Mucosa of descending colon (tissue), 3 donors: ENCODE data around the gene ARHGAP26. TPM values are rescaled to one million over a fixed set of nuclear protein-coding genes. Genes with fewer than 3 reads are reported as not detected.
A peak's percentile ranks its signal among the peaks of the same experiment; 100 is the strongest.

Experiments
- ATAC-seq: fragments of 200-7000 bp; cut with Tn5 transposase; one replicate; pipeline ENCODE4 v1.9.1; 2020; ENCODE audit warnings: mild to moderate bottlenecking, moderate library complexity
- DNase-seq, 3 donors: peaks; one replicate each; pipeline ENCODE4 v3.0.0-alpha.2; 2020
- H3K36me3 ChIP-seq: fragments of 200-600 bp; one replicate; pipeline ENCODE4 v1.8.0; 2021; ENCODE audit warnings: low read depth, mild to moderate bottlenecking
- H3K4me1 ChIP-seq: fragments of 200-600 bp; one replicate; pipeline ENCODE4 v1.8.0; 2021; ENCODE audit warnings: low read depth, mild to moderate bottlenecking
- H3K4me3 ChIP-seq: fragments of 200-600 bp; one replicate; pipeline ENCODE4 v1.8.0; 2021; ENCODE audit warnings: mild to moderate bottlenecking
- H3K9me3 ChIP-seq: fragments of 200-600 bp; one replicate; pipeline ENCODE4 v1.8.0; 2021; ENCODE audit warnings: mild to moderate bottlenecking
- intact Hi-C, 2 donors: fragments of 100-400 bp; cut with DNase I in 1 of 2; cut with micrococcal nuclease in 1 of 2; formaldehyde crosslinking; loops; one replicate each; pipeline versions ENCODE4 v1.11.0 to v1.11.1; 2022; cut with DNase I, micrococcal nuclease
- total RNA-seq, 3 donors: library from RNA; stranded (reverse); fragmentation: NEBNext Ultra II Directional in 2 of 3; extraction: Animal tissue kit (Norgen Biotek cat#: 25700) in 2 of 3; gene quantifications; one replicate each; pipeline versions ENCODE4 v1.2.1 to v1.2.4, GENCODE V29; 2021 to 2023
- TF ChIP-seq, protein P1 (sequence below): fragments of 200-600 bp; IDR thresholded peaks from one replicate; pipeline ENCODE4 v1.8.0; 2022; ENCODE audit warnings: antibody characterized with exemption, mild to moderate bottlenecking
- donor health status: DM: no; HTN: no; CAD: no; lungs with moderate emphysema.
- donor health status: DM: no; HTN: no; CAD: no.
- donor health status: DM: no; HTN: yes; CAD: no.

ARHGAP26 gene
- total RNA-seq, 3 donors from 2014 or later: 52.9 to 96.0 (median 67.8) TPM

DNA sequence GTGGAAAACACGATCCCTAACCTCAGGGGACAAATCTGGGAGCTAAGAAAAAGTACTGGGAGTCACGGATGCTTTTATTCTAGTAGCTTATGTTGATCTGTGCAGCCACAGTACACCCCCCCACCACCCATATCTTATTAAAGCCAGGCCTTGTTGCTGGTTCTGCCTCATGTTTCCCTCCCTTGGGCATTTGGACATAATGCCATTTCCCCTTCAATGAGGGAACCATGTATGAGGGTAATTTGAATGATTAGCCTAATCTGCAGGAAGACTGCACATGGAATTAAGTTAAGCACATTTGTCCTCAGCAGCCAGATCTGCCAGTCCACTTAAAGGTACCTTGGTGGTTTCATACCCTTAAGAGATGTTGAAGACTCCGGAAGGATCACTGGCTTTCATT lies 102.0 kb downstream of the ARHGAP26 start:
- TF ChIP-seq, protein P1, sequence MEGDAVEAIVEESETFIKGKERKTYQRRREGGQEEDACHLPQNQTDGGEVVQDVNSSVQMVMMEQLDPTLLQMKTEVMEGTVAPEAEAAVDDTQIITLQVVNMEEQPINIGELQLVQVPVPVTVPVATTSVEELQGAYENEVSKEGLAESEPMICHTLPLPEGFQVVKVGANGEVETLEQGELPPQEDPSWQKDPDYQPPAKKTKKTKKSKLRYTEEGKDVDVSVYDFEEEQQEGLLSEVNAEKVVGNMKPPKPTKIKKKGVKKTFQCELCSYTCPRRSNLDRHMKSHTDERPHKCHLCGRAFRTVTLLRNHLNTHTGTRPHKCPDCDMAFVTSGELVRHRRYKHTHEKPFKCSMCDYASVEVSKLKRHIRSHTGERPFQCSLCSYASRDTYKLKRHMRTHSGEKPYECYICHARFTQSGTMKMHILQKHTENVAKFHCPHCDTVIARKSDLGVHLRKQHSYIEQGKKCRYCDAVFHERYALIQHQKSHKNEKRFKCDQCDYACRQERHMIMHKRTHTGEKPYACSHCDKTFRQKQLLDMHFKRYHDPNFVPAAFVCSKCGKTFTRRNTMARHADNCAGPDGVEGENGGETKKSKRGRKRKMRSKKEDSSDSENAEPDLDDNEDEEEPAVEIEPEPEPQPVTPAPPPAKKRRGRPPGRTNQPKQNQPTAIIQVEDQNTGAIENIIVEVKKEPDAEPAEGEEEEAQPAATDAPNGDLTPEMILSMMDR: no peak
- Histone ChIP-seq H3K9me3 (no peaks in the 10 kb centered on the region), H3K4me3 (no peak overlapping the region), H3K4me1 (peaks cover 52% of the 10 kb centered on the region), H3K36me3 (no peaks in the 10 kb centered on the region)
- intact Hi-C loops: no loop called here
- DNase-seq: no peak
- ATAC-seq: no peak

DNA sequence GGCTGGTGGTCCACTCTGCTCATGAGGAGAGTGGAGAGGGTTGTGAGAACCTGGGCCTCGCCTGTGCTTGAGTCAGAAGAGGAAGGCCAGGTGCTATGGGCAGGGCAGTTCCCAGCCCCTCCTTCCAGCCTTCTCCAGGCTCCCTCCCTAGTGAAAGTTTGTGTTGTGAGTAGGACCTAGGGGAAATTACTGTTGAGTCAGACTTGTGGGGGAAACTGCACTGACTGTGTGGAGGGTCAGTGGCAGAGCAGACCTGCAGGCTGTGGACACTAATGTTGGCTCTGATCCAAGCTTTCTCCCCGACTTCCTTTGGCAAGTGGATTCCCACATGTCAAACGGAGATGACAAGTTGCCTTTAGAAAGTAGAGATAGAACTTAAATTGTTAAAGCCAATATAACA lies 102.6 kb downstream of the ARHGAP26 start:
- no peaks in the 10 kb centered on the region for H3K36me3 ChIP-seq
- TF ChIP-seq, protein P1: no peak
- intact Hi-C loops: no loop called here
- no peak overlapping the region for H3K4me3 ChIP-seq
- DNase-seq: peak; percentile 61 to 75 (median 71)
- peak; percentile 67 for ATAC-seq
- no peaks in the 10 kb centered on the region for H3K9me3 ChIP-seq
- H3K4me1 ChIP-seq: peaks cover 49% of the 10 kb centered on the region

DNA sequence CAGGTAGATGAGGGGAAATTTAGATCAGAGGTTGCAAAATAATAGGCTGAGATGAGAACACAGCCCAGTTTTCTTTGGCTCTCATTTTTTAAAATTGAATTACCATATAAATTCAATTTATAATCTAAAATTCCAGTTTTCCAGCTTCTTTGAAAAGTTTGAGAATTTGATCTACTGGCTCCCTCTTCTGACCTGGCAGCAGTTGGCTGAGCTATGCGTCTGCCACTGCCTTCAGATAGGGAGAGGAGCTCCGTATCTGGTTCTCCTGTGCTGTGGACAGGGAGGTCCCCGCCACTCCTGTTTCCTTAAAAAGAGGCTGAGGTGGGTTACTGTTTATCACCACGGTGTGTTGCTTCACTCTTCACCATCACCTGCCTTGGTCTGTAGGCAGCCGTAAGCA lies 103.7 kb downstream of the ARHGAP26 start:
- DNase-seq (no peak), ATAC-seq (no peak)
- peaks cover 40% of the 10 kb centered on the region for H3K4me1 ChIP-seq
- H3K9me3 ChIP-seq: no peaks in the 10 kb centered on the region
- intact Hi-C loops: no loop called here
- TF ChIP-seq, protein P1: no peak
- no peak overlapping the region for H3K4me3 ChIP-seq
- H3K36me3 ChIP-seq: no peaks in the 10 kb centered on the region

DNA sequence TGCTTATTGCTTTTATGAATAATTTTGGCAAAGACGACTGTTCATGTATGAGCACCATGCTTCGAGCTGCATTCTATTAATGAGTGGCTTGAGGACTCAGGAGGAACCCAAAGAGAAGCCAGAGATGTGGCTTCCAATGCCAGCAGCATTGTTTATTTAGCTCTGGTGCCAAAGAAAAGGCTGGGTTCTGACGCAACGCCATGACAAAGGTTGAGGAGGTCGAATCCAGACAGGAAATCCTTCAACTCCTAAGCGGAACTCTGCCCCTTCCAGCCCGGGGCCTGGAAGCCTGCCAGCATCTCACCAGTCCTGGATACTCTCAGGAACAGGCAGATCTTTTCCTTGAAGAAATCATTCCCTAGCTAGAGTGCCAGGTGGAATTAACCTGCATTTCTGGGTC lies 104.4 kb downstream of the ARHGAP26 start:
- no peaks in the 10 kb centered on the region for H3K9me3 ChIP-seq
- ATAC-seq (peak; percentile 69), DNase-seq (peak; percentile 93 to 94 (median 93))
- H3K36me3 ChIP-seq: no peaks in the 10 kb centered on the region
- TF ChIP-seq, protein P1: no peak
- H3K4me3 ChIP-seq: no peak overlapping the region
- peaks cover 36% of the 10 kb centered on the region for H3K4me1 ChIP-seq
- intact Hi-C loops: no loop called here

DNA sequence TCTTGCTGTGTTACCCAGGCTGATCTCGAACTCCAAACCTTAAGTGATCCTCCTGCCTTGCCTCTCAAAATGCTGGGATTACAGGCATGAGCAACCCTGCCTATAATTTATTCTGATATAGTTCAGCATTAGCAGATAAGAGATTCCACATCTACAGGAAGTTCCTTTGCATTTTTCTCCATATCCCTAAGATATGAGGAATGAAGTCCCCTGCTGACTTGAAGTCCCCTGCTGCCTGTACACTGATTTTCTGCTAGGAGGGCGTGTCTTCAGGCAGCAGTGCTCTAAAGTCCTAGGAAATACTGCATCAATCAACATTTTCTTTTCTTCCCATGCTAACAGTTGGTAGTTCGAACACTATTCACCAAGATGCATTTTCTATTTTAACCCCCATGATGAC lies 105.8 kb downstream of the ARHGAP26 start:
- TF ChIP-seq, protein P1: no peak
- no peaks in the 10 kb centered on the region for H3K9me3 ChIP-seq
- intact Hi-C loops: no loop called here
- H3K36me3 ChIP-seq: no peaks in the 10 kb centered on the region
- DNase-seq (no peak), ATAC-seq (no peak)
- H3K4me3 ChIP-seq: no peak overlapping the region
- peaks cover 24% of the 10 kb centered on the region for H3K4me1 ChIP-seq

DNA sequence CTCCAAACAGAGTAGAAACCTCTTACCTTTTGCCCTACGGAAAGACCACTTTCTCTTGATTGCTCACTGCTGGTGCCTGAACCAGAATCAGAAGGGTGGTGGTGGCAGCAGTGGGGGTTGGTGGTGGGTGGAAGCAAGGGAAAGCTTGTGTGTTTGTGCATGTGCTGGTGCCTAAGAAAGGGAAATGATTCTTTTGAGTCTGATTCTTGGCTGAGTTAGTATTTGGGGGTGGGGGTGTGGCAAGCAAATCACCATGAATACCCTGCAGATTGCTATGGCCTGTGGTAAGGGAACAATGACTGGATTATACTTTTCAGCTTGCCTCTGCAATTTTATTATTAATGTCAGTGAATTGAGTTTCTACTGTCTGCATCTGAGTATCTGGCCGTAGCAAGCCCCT lies 106.6 kb downstream of the ARHGAP26 start:
- Histone ChIP-seq H3K4me3 (no peak overlapping the region), H3K9me3 (no peaks in the 10 kb centered on the region), H3K4me1 (peaks cover 15% of the 10 kb centered on the region), H3K36me3 (no peaks in the 10 kb centered on the region)
- ATAC-seq (no peak), DNase-seq (no peak)
- intact Hi-C loops: no loop called here
- TF ChIP-seq, protein P1: no peak
